ENCODE measurements around the gene DHCR24. TPM values are rescaled to one million over a fixed set of nuclear protein-coding genes. Genes with fewer than 3 reads are reported as not detected.
"Not testable (repeated sequence)": the region's sequence is repeated elsewhere in the genome, so short reads cannot be mapped to it uniquely, and the experiment has no call there.

The DHCR24 gene
- polyA plus RNA-seq (2014; cell fraction: cytosol; rRNA removed), result 94.7 and 125 TPM in 2 replicates
- 39.9 and 43.6 TPM in 2 replicates for polyA plus RNA-seq (2014; cell fraction: nucleus; rRNA removed)

GRCh38 chr1:54886724-54887664 lies at the start of gene DHCR24:
TSS of gene DHCR24 (minus strand) at chr1:54887195. CDS start at chr1:54887119, 76 bp downstream.
- peak; percentile 87 for DNase-seq (ENCODE audit: low spot score)

DNA sequence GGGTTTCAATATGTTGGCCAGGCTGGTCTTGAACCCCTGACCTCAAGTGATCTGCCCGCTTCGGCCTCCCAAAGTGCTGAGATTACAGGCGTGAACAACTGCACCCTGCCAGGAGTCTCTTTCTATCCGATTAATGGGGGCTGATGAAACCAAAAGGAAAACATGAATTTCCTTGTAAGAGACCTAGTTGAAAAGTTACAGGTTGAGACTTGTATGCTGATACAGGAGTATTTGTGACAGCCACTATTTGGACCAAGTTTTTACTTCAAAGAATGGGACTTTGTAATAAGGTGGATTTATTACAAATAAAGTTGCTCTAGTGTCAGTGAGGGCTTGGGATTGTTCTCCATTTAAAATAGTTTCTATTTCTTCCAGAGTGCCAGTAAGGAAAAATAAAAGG lies 49.8 kb upstream of the DHCR24 start:
- no peak for DNase-seq (ENCODE audit: low spot score)

DNA sequence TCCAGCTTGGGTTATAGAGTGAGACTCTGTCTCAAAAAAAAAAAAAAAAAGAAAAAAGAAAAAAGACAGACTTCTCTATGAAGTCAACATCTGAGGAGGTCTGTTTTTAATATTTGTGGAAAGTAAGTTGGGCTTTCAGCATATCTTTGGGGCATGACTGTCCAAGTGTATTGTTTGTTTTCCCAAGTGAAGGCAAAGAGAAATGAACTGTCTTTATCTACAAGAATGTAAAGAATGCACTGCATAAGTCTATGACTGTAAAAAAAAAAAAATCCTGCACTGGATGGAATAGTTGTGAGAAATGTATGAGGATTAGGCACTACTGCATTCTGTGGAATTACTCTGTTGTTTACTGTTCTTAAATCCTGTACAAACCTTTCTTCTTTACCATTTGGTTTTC lies 47.9 kb upstream of the DHCR24 start:
- DNase-seq (ENCODE audit: low spot score), result no peak

DNA sequence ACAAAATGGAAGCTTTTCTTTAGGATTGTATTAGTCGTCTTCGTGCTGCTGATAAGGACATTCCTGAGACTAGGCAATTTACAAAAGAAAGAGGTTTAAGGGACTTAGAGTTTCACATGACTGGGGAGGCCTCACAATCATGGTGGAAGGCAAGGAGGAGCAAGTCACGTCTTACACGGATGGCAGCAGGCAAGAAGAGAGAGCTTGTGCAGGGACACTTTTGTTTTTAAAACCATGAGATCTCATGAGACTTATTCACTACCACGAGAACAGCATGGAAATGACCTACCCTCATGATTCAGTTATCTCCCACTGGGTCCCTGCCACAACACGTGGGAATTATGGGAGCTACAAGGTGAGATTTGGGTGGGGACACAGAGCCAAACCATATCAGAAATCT lies 47.1 kb upstream of the DHCR24 start:
- not testable (repeated sequence) for DNase-seq (ENCODE audit: low spot score)

DNA sequence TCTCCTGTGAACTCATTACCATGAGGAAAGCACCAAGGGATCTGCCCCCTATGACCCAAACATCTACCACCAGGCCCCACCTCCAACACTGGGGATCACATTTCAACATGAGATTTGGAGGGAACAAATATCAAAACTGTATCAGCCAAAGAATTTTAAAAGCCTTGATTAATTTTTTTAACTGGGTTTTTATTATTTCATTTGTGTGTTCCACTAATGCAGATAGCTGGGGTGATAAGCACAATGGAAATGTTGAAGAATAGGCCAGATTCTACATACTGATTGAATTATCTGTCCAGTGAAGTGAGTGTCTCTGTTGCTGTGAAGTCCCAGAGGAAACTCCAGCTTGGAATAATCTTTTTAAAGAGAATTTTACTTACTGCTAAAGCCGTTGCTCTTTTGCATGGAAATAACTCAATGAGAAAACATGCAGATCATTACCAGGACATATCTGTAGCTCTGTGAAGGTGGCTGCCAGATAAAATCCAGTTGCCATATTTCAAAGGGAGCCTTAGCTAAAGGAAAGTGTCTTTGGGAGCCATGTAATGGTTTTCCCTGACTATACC lies 44.4 kb upstream of the DHCR24 start:
- DNase-seq (ENCODE audit: low spot score), result no peak

DNA sequence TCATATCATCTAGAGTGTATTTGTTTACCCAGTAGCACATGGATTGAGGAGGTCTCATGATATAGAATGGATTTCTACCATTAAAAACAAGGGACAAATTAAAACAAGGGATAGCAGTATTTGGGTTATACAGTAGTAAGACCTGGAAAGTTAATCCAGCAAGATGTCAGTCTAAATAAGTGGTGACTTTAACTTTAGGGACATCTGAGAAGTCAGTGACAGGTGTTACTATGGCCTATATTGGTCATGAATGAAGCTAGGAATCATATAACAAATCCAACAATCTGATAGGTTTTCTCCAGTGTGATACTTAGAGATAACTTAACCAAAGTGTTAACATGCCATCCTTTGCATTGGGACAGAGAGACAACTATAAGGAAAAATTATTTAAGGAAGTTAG lies 42.7 kb upstream of the DHCR24 start:
- no peak for DNase-seq (ENCODE audit: low spot score)

DNA sequence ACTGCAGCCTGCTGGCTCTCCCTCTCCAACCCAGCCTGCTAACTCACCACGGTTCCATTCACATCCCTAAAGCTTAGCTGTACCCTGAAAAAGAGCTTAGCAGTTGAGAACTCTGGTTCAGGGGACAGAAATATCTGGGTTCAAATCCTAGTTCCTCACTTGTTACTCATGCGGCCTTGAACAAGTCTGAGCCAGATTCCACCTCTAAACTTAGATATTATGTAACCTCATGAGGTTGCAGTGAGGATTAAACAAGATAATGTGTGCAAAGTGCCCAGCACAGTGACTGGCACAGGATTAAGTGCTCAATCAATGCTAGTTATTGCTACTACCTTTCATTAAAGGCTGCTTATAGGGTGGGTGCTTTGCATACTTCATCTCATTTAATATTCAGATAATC lies 41.3 kb upstream of the DHCR24 start:
- DNase-seq (ENCODE audit: low spot score), result no peak

DNA sequence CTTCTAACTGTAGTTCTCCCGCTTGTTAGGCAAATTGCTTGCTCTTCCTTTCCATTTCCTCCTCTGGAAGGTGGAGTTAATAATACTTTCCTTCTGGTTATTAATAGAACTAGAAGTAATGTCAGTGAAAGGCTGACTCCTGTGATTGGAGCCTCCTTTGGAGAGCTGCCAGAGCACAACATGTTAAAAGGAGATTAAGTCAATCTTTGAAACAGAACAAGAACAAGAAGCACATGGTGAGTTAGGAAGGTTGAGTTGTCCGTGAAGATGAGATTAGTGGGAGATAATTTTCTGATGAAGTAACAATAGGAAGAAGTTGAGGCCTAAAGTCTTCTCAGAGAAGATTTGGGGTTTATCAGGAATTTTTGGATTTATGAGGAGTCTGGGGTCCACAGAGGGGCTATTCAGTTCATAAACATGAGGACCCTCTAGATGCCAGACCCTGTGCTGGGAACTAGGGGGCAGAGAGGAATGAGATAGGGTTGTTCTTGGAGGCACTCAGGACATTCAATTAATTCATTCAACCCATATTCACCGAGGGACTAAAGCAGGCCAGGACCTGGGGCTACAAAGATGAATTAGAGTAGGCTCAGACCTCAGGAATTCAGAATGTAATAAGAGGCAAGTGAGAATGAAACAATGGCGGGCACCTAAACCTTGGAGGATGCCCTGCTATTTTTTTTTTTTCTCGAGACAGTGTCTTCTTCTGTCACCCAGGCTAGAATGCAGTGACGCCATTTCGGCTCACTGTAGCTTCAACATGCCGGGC lies 40.7 kb upstream of the DHCR24 start:
- DNase-seq (ENCODE audit: low spot score), result no peak

GRCh38 chr1:54926970-54927369 lies 40.0 kb upstream of the DHCR24 start:
- no peak for DNase-seq (ENCODE audit: low spot score)

- DNase-seq (ENCODE audit: low spot score), result no peak
These were observed 36.0 kb upstream of the DHCR24 start for GRCh38 chr1:54922921-54923421.

- DNase-seq (ENCODE audit: low spot score), result no peak
These were observed 35.2 kb upstream of the DHCR24 start for GRCh38 chr1:54922040-54922761.

DNA sequence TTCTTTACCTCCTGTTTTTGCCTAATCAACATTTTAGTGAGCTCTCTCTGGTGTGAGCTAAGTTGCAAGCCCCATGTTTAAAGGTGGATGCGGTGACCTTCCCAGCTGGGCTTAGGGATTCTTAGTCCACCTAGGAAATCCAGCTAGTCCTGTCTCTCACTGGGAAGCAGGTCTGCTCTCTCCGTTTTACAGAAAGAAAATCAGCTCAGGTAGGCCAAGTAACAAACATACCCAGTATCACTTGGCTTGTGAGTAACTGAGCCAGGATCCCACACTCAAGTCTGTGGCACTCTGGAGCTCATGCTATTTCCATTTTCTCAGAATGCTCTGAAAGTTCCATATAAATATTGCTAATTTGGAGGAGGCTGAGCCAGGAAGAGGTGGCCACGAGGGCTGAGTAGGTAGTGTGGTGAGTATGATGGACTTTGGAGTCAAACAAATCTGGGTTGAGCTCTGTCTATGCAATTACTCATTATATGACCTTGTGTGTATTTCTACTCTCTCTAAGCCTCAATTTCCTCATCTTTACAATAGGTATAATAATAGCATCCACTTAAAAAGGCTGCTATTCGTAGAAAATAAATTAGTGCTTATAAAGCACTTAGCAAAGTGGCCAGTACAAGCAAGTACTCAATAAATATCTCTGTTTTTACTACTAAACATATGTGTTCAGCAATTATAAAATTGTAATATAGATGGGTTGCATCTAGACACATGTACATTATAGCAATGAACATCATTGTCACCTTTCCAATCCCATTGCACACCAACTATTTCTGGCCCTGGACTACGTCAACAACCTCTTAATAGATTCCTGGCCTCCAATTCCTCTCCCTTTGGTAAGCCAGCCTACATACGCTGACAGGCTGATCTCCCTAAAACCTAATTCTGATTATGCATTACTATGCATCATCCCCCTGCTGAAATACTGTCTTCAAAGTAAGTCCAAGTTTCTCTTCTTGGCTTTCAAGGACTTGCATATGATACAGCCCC lies 32.7 kb upstream of the DHCR24 start:
- DNase-seq (ENCODE audit: low spot score), result no peak

DNA sequence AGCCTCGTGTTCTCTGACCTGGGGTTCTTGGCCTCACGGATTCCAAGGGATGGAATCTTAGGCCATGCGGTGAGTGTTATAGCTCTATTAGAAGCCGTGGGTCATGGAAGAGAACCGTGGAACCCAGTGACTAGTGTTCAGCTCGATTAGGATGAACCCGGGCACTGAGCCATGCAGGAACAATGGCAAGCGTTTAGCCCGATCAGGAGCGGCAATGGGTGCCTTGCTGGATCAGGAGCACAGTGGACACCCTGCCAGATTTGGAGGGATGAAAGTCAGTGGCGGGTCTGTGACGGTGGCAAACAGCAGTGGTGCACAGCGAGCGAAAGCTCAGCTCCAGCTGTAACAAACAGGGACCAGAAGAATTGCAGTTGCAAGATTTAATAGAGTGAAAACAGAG lies 24.1 kb upstream of the DHCR24 start:
- DNase-seq (ENCODE audit: low spot score), result not testable (repeated sequence)

DNA sequence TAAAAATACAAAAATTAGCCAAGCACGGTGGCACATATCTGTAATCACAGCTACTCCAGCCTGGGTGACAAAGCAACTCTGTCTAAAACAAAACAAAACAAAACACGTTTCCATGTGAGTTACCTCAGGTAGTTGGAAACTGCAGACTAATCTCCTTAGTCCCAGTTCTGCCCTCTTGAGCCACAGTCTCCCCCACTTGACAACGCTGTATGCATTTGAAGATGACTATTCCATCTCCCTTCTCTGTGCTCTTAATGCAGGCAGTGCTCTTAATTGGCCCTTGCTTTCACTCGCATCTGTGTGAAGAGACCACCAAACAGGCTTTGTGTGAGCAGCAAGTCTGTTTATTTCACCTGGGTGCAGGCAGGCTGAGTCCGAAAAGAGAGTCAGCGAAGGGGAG lies 19.6 kb upstream of the DHCR24 start:
- no peak for DNase-seq (ENCODE audit: low spot score)

DNA sequence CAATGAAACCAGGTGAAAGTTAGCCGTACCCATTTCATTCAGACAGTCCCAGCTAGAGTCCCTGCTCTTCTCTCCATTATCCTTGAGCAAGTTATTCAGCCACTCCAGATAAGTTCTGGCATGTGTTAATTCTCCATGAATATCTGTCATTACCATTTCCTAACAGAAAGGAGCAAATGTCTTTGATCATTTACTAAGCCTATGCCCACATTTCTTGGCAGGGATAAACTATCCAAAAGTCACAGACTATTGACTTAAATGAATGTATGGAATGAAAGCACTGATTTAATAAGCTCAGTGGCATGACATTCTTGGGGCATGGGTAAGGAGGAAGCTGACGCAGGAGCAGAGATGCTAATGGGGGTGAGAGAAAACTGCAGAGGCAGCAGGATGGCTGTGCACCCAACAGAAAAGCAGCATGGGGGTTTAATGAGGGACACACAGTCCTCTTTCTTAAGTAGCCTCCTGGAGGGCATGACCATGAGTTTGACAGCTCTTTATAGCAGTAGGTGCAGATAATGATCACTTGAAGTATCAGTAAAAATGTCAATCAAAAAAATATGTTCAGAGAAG lies 17.6 kb upstream of the DHCR24 start:
- no peak for DNase-seq (ENCODE audit: low spot score)

DNA sequence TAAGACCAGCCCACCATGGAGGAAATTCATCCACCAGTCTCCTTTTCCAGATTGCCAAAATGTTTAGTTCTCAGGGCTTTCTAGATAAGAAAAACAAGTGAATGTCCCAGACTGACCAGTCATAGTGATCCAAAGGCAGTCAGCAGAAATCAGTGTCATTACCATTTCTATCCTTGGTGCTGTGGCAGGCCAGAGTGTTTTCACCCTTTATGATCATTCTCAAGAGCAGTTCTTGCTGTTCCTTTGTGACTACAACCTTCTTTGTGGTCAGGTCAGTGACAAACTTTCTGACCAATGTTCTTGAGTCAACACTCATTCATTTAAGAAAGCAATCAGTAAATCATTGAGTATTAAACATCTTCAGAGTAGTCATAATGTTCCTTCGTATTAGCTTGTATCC lies 7.3 kb upstream of the DHCR24 start:
- no peak for DNase-seq (ENCODE audit: low spot score)

DNA sequence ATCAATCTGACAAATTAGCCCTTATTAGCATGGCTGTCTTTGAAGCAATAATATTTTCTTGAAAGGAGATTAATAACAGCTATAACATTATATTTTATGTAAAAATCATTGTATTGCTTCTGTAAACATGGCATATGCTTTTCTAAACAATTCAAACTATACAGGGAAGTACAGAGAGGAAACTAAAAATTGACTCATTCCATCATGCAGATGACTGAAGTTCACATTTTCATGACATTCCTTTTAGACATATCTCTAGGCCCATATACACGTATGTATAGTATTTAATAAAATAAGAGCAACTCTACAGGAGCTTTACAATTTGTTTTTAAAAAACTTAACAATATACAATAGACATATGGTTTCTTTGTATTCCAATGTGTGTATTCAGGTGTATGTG lies 5.6 kb upstream of the DHCR24 start:
- DNase-seq (ENCODE audit: low spot score), result no peak

- DNase-seq (ENCODE audit: low spot score), result no peak
These were observed 2.2 kb upstream of the DHCR24 start for GRCh38 chr1:54889132-54889725.

DNA sequence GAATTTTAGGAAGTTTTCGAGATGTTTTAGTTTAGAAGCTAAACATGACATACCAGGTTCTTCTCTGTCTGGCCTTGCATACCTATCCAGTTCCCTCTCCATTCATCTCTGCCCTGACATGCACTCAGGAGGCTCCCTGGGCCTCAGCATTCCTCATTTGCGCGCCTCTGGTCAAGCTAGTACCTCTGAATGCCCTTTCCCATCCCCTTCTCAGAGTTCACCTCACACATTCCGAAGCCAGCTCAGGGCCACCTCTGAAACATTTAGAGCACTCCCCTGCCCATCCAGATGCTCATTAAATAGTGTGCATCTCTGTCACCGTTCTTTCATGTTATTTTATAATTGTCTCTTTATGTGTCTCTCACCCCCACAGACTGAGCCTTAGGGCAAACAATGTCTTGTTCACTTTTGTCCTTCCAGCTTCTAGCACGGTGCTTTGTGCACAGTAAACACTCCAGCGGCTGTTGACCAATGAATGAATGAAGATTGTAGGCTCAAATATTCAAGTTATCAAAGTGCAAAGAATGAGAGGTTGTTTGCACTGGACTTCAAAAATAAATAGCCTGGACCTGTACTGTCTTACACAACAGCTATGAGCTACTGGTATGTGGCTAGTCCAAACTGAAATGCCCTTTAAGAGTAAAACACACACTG lies 1.2 kb upstream of the DHCR24 start:
- no peak for DNase-seq (ENCODE audit: low spot score)
